Activated T-helper 2 cell treated with anti-CD3 and anti-CD28 coated beads, Interferon-gamma antibody, Interleukin-2, Interleukin-4, amounts not matched to agents 10 μg/mL and 5 μg/mL and 100 μg/mL, durations not matched to agents 14 hours and 24 hours and 36 hours (primary cell): ENCODE data around the gene PER2. TPM values are rescaled to one million over a fixed set of nuclear protein-coding genes. Genes with fewer than 3 reads are reported as not detected.

Source experiments
- DNase-seq: peaks from one replicate; pipeline ENCODE4 v3.0.0; 2021; ENCODE audit warnings: low spot score
- H3K27ac Mint-ChIP-seq: one replicate; pipeline ENCODE4 v1.8.0; 2021; ENCODE audit warnings: mixed read lengths
- H3K27me3 Mint-ChIP-seq: one replicate; pipeline ENCODE4 v1.8.0; 2021; ENCODE audit warnings: low read depth, mixed read lengths
- H3K36me3 Mint-ChIP-seq: one replicate; pipeline ENCODE4 v1.8.0; 2021; ENCODE audit warnings: low read depth, mixed read lengths
- H3K4me1 Mint-ChIP-seq: one replicate; pipeline ENCODE4 v1.8.0; 2021; ENCODE audit warnings: low read depth, mixed read lengths
- H3K4me3 Mint-ChIP-seq: one replicate; pipeline ENCODE4 v1.8.0; 2021; ENCODE audit warnings: low read depth, mild to moderate bottlenecking, moderate library complexity, mixed read lengths
- H3K9me3 Mint-ChIP-seq: one replicate; pipeline ENCODE4 v1.8.0; 2021; ENCODE audit warnings: mixed read lengths
- intact Hi-C: fragments of 100-400 bp; cut with micrococcal nuclease; formaldehyde crosslinking; loops from one replicate; pipeline ENCODE4 v1.15.1; 2023
- total RNA-seq: library from RNA; stranded (reverse); gene quantifications from 2 replicates; pipeline ENCODE4 v1.2.3, GENCODE V29; 2022

The PER2 gene
- total RNA-seq, 1 donor from 2014 or later, result 19.1 TPM

DNA sequence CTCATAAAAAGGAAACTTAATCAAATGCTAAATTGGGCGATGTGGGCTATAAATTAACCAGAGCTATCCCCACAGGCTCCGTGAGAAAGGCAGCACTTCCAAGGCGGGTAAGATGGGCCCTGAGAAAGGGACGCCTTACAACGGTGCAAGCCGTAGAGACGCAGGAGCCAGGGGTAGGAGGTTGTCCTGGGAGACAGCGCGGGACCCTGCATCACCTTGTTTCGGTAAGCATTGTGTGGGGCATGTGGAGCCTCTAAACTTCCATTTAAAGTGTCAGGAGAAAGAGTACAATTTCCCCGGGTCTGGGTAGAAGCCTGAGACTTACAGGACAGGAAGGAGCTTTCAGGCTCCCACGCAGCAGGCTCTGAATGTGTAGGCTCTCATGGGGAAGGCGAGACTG lies 1.2 kb upstream of the PER2 start:
- Mint-ChIP-seq H3K4me1 (peaks cover 29% of the 10 kb centered on the region), H3K27ac (peak overlapping the region; percentile 94), H3K9me3 (no peaks in the 10 kb centered on the region), H3K36me3 (no peaks in the 10 kb centered on the region), H3K4me3 (peak overlapping the region; percentile 90), H3K27me3 (no peaks in the 10 kb centered on the region)
- no peak for DNase-seq
- intact Hi-C loops, result loop anchor here (2.0 to 10.0 kb wide), 3 partner anchors 49 to 325 kb away; partner anchors contain the start of genes HES6, SCLY and UBE2F

DNA sequence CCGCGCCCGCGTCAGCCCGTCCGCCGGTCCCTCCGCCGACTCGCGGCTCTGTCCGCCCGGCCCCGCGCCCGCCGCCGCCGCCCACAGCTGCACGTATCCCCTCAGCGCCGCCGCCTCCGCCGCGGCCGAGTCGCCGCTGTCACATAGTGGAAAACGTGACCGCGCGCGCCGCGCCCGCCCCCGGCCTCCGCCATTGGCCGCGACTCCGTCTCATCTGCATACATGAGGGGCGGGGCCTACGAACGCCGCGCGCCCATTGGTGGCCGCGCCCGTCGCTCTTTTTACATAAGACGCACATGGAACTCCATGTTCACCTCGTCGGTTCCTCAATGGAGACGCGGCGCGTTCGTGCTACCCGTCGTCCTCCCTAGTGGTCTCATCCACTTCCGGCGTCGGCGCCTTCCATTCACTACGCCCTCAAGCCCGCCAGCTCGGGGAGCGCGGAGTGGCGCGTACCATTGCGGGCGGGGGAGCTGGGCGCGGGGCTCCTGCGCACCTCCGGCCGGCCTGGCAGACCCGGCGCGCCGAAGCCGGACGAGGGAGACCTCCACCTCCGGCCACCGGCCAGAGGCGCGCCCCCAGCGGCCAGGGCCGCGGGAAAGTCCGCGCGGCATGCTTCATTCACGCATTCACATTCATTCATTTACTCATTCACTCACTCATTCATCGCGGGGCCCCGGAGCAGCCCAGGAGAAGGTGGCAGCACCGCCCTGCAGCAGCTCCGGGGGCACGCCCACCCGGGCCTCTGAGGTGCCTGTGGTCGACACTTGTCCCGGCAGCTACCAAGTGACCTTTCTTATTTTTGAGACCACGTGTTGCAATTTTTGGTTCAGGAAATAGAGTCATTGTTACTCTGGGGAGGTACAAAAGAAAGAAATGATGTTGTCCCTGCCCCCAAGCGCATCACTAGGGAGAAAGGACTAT lies 502 bp upstream of the PER2 start:
- DNase-seq, result peak; percentile 98
- Mint-ChIP-seq H3K36me3 (no peaks in the 10 kb centered on the region), H3K4me3 (peak overlapping the region; percentile 90), H3K27ac (peak overlapping the region; percentile 94), H3K9me3 (no peaks in the 10 kb centered on the region), H3K27me3 (no peaks in the 10 kb centered on the region), H3K4me1 (peaks cover 31% of the 10 kb centered on the region)
- intact Hi-C loops, result loop anchor here (1.0 to 10.0 kb wide), 5 partner anchors 31 to 324 kb away; partner anchors contain the start of genes ASB1, HES6, SCLY and TRAF3IP1

DNA sequence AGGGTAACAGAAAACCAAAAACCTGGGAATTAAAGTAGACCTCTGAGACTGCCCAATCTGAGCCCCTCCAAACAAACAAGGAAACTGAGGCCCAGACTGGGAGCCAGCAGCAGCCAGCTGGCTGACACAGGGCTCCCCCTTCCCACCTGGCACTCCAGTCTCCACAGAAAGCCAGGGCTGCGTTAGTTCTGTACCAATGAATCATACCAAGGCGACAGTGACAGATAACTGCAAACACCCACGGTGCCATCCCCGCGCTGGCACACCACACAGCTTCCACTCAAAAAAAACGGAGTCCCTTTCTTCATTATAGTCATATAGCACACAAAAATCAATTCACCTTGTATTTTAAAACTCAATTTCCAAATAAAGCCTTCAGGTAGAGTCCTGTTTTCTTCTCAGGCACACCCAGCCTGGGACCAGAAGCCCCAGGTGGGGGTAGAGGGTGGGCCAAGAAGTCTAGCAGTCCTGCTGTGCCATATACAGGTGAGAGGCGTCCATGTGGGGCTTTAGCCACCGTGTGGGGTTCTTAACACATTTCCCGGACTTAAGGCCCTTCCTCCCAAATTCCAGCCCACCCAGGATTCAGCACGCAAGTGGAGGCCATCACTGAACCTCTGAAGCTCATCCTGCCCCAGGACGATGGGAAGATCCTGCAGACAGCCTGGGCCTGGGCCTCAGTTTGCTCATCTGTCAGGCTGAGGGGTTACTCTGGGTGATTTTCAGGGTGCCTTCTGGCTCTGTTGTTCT lies 1.2 kb downstream of the PER2 start:
- intact Hi-C loops, result loop anchor here (10.0 kb wide), 1 partner anchor 322 kb away; the partner anchor contains the start of gene UBE2F
- Mint-ChIP-seq H3K27ac (peak overlapping the region; percentile 79), H3K9me3 (no peaks in the 10 kb centered on the region), H3K27me3 (no peaks in the 10 kb centered on the region), H3K36me3 (no peaks in the 10 kb centered on the region), H3K4me1 (peaks cover 31% of the 10 kb centered on the region), H3K4me3 (peak overlapping the region; percentile 84)
- DNase-seq, result no peak

DNA sequence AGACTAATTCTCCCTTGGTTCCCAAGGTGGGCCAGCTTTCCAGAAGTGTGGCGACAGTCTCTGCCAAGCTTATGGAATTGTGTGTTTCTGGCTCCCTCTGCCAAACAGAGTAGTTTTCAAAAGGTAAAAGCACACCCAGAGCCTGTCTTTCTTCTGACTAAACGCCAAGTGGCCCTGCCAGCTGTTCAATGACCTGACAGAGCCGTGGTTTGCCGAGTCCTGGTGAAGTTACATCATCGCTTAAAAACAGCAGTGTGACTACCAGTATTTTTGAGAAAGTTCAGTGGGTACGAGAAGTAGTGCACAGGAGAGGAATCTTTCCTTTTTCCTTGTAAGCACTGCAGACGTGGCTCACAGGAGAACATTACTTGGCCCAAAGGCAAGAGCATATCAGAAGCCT lies 1.9 kb downstream of the PER2 start:
- H3K36me3 Mint-ChIP-seq, result no peaks in the 10 kb centered on the region
- intact Hi-C loops, result loop anchor here (10.0 kb wide), 1 partner anchor 322 kb away; the partner anchor contains the start of gene UBE2F
- H3K9me3 Mint-ChIP-seq, result no peaks in the 10 kb centered on the region
- H3K4me1 Mint-ChIP-seq, result peaks cover 31% of the 10 kb centered on the region
- H3K4me3 Mint-ChIP-seq, result peak overlapping the region; percentile 84
- no peaks in the 10 kb centered on the region for H3K27me3 Mint-ChIP-seq
- H3K27ac Mint-ChIP-seq, result no peak overlapping the region
- no peak for DNase-seq

DNA sequence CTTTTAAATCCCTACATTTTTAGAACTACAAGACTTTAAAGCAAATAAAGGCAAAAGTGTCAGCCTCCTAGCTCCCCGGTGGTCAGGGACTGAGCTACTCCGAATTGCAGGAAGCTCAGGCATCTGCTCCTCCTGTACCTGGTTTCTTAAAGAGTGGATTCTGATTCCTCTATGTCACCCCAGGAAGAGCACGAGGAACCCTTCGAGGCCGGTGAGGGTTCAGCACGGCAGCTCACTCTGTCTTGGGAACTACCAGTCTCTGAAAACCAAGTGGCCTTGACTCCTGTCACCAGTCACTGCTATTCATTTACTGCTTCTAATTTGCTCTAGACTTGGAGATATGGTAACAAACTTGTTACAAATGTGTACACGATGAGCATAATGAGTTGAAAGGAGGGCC lies 2.3 kb downstream of the PER2 start:
- no peak for DNase-seq
- Mint-ChIP-seq H3K27me3 (no peaks in the 10 kb centered on the region), H3K27ac (no peak overlapping the region), H3K4me1 (peaks cover 31% of the 10 kb centered on the region), H3K9me3 (no peaks in the 10 kb centered on the region), H3K36me3 (no peaks in the 10 kb centered on the region), H3K4me3 (no peak overlapping the region)
- intact Hi-C loops, result loop anchor here (10.0 kb wide), 1 partner anchor 321 kb away; the partner anchor contains the start of gene UBE2F

DNA sequence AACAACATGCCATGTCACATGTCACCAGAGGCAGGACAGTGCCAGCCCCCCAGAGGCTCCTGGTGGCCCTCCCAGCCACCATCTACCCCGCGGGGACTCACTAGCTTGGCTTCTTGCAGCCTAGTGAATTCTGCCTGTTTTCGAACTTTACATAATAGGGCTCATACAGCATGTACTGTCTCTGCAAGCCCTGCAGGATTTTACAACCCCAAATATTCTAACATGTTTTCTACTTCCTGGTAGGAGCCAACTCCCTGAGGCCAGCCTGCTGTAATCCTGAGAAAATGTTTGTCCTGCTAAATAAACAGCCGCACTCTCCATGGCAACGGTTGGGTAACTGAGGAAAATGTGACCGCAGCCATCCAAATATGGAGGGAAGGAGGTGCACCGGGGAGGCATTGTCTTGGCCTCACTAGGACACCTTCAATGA lies 2.7 kb downstream of the PER2 start:
- no peak for DNase-seq
- Mint-ChIP-seq H3K27me3 (no peaks in the 10 kb centered on the region), H3K4me1 (peaks cover 31% of the 10 kb centered on the region), H3K27ac (no peak overlapping the region), H3K9me3 (no peaks in the 10 kb centered on the region), H3K36me3 (no peaks in the 10 kb centered on the region), H3K4me3 (no peak overlapping the region)
- intact Hi-C loops, result loop anchor here (10.0 kb wide), 1 partner anchor 321 kb away; the partner anchor contains the start of gene UBE2F

DNA sequence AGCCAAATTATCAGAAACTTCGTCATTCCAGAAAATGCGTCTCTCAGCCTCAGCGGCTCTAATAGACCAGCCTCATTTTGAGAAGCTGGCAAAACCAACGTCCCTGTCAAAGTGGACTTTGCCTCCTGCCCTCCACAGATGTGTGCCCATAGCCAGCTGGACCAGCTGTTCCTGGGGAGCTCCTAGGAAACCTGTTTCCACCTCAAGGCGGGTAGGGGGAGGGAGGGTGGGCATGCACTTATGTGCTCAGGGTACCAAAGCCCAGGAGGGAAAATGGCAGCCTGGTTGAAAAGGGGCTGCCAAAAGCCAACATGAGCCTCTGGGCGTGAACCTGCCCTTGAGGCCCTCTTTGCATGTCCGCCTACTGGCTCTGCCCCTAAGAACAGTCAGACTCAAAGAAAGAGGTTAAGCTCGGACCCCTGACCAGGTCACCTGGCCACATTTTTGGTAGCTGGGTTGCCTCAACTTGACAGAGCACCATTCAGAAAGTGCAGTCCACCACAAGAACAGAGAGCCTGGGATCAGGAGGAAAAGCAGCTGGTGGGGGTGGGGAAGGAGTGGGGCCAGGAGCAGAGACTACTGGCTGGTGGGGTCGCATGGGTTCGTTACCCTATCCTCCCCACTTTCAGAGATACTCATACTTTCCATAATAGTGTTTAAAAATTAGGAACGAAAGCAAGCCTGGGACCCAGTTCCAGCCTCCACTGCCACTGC lies 3.5 kb downstream of the PER2 start:
- no peak overlapping the region for H3K4me3 Mint-ChIP-seq
- H3K27me3 Mint-ChIP-seq, result no peaks in the 10 kb centered on the region
- no peak overlapping the region for H3K27ac Mint-ChIP-seq
- H3K4me1 Mint-ChIP-seq, result peaks cover 29% of the 10 kb centered on the region
- H3K9me3 Mint-ChIP-seq, result no peaks in the 10 kb centered on the region
- H3K36me3 Mint-ChIP-seq, result no peaks in the 10 kb centered on the region
- DNase-seq, result no peak
- intact Hi-C loops, result loop anchor here (10.0 kb wide), 1 partner anchor 320 kb away; the partner anchor contains the start of gene UBE2F

DNA sequence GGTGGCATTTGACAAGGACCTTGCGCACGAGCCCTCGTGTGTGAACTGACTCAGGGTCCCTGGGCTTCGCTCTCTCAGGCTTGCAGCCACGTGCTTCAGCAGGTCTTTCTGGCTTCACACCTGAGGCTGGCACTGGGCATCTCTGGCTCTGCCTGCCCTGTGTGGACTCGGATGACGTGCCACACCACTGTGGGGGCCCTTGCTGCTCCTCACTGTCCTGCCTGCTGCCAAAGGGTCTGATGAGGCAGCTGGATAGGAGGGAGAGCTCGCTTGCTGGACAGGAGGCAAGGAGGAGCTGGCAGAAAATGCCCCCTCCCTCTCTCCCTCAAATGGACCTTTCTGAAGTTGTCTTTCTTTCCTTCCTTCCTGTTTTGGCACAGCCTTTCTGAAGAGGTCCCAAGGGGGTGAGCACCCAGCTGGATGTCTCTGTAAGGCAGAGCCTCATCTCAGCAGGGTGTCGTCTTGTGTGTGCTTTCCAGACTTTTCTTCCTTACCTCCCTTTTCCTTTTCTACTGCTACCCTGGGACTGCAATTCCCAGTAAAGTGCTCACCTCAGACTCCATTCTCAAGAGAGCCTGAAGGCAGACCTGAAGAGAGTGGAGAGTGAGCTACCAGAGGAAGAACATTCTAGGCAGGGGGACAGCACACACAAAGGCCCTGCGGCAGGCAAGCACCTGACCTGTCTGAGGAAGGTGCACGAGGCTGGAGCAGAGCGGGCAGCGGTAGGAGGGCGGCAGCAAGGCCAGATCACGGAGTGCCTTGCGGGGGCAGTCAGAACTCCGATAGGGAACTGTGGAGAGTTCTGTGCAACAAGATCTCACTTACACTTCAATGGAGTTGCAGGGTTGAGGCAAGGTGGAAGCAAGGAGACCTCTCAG lies 5.3 kb downstream of the PER2 start:
- no peak overlapping the region for H3K27ac Mint-ChIP-seq
- intact Hi-C loops, result loop anchor here (10.0 kb wide), 1 partner anchor 318 kb away; the partner anchor contains the start of gene UBE2F
- H3K27me3 Mint-ChIP-seq, result no peaks in the 10 kb centered on the region
- H3K4me1 Mint-ChIP-seq, result peaks cover 21% of the 10 kb centered on the region
- H3K4me3 Mint-ChIP-seq, result no peak overlapping the region
- H3K9me3 Mint-ChIP-seq, result no peaks in the 10 kb centered on the region
- no peaks in the 10 kb centered on the region for H3K36me3 Mint-ChIP-seq
- no peak for DNase-seq

DNA sequence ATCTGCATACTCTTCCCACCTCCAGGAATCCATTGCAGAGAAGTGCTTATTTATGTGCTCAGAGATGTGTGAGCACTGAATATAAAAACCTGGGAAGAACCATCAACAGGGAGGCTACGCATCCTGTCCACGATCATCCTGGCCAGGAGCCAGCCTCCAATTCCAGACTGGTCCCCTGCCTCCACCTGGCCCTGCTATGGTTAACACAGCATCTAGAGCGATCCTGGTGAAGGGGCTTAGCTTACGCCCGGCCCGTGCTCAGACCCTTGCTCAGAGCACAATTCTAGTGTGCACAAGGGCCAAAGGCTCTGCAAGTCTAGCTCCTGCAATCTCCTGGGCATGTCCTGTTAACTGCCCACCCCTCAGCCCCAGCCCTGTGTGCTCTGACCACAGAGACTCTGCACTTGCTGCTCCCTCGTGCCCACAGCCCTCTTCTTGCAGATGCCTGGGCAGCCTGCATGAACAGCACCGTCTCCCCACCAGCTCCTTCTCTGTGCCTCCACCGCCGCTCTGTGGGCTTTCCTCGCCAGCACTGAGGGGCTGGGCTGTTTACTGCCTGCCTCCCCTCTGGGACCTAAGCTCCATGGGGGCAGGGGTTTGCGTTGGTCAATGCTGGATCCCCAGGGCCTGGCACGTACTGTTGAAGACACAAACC lies 6.5 kb downstream of the PER2 start:
- peaks cover 13% of the 10 kb centered on the region for H3K4me1 Mint-ChIP-seq
- DNase-seq, result no peak
- no peaks in the 10 kb centered on the region for H3K27me3 Mint-ChIP-seq
- H3K36me3 Mint-ChIP-seq, result no peaks in the 10 kb centered on the region
- no peak overlapping the region for H3K4me3 Mint-ChIP-seq
- no peaks in the 10 kb centered on the region for H3K9me3 Mint-ChIP-seq
- peak overlapping the region; percentile 48 for H3K27ac Mint-ChIP-seq
- intact Hi-C loops, result loop anchor here (10.0 kb wide), 1 partner anchor 317 kb away; the partner anchor contains the start of gene UBE2F

DNA sequence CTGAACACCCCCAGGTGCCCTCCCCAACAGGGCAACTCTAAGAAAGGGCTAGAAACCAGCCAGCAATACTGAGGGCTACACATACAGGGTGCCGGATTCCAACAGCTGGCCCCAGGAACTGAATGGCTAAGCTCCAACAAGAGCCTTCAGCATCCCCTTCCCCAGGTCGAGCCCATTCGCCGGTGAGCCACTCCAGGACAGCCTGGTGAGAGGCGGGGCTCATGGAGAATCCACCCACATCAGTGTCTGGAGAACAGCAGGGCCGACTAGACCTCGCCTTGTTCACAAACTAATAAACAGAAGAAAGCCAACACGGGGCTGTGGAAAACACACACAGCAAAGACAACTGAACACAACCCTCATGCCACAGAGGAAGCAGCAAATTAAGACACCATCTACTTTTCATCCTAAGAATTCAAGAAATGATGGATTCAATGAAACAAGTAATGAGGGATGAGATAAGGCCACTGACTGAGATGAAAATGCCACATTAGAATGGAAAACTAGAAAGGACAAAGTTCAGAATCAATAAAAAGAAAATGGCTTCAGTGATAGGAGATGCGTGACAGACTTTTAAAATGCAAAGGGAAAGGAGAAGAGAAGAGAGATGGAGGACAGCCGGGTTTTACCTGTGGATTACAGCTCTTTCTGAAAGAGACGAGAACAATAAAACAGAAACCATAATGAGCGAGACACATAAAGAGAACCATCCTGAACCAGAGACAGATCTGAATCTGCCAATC lies 8.2 kb downstream of the PER2 start:
- H3K36me3 Mint-ChIP-seq, result peaks cover 6% of the 10 kb centered on the region
- no peak overlapping the region for H3K27ac Mint-ChIP-seq
- no peaks in the 10 kb centered on the region for H3K27me3 Mint-ChIP-seq
- intact Hi-C loops, result loop anchor here (10.0 kb wide), 1 partner anchor 315 kb away; the partner anchor contains the start of gene UBE2F
- no peak overlapping the region for H3K4me3 Mint-ChIP-seq
- no peak for DNase-seq
- H3K4me1 Mint-ChIP-seq, result peaks cover 5% of the 10 kb centered on the region
- no peaks in the 10 kb centered on the region for H3K9me3 Mint-ChIP-seq

DNA sequence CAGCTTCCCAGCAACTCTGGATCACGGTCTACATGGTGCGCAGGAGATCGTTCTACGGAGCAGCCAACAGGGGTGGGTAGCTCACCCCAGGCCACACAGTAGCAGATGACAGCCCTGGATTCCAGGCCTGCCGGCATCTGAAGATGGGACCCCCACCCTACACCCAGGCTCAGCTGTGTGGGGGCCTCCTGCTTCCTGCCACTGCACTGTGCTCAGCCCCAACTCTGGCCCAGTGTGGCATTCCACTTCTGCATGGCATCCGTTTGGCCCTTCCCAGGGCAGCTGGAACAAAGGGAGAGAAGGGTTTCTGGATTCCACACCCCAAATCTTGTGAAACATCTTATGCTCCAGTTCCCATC lies 9.1 kb downstream of the PER2 start:
- intact Hi-C loops, result no loop called here
- no peak overlapping the region for H3K4me3 Mint-ChIP-seq

More for the DNA sequence above, 9.1 kb downstream of the PER2 start:
- no peak for DNase-seq
- H3K27ac Mint-ChIP-seq, result no peak overlapping the region
- peaks cover 2% of the 10 kb centered on the region for H3K4me1 Mint-ChIP-seq
- no peaks in the 10 kb centered on the region for H3K9me3 Mint-ChIP-seq
- peaks cover 11% of the 10 kb centered on the region for H3K36me3 Mint-ChIP-seq
- H3K27me3 Mint-ChIP-seq, result no peaks in the 10 kb centered on the region
